Prostate gland (tissue), 2 donors: Measurements from ENCODE around the gene TTC38. TPM values are rescaled to one million over a fixed set of nuclear protein-coding genes. Genes with fewer than 3 reads are reported as not detected.

ENCODE experiments used
- DNase-seq: peaks from one replicate; pipeline ENCODE4 v3.0.0-alpha.2; 2019; ENCODE audit warnings: low spot score
- H3K27ac ChIP-seq, 2 donors: fragments of 200-600 bp; sonication (generic); 2 replicates each; pipeline ENCODE4 v1.5.1; 2017 to 2019
- H3K27me3 ChIP-seq: fragments of 200-600 bp; sonication (generic); replicated peaks from 2 replicates; pipeline ENCODE4 v1.5.1; 2019; ENCODE audit not compliant: insufficient read depth
- H3K36me3 ChIP-seq, 2 donors: fragments of 200-600 bp; sonication (generic); 1 replicate in 1 of 2; 2 replicates in 1 of 2; pipeline versions ENCODE4 v1.5.1 to v1.8.1; 2017 to 2019
- H3K4me1 ChIP-seq: fragments of 200-600 bp; sonication (generic); replicated peaks from 2 replicates; pipeline ENCODE4 v1.5.1; 2019
- H3K4me3 ChIP-seq, 2 donors: fragments of 200-600 bp; sonication (generic); 2 replicates each; pipeline ENCODE4 v1.5.1; 2017 to 2019
- H3K9me3 ChIP-seq: fragments of 200-600 bp; sonication (generic); 2 replicates; pipeline ENCODE4 v1.5.1; 2017
- POLR2A ChIP-seq: fragments of 450-650 bp; IDR thresholded peaks from one replicate; pipeline ENCODE4 v1.6.1; 2016; ENCODE audit warnings: antibody characterized with exemption, mild to moderate bottlenecking
- POLR2AphosphoS5 ChIP-seq: sonication (generic); formaldehyde crosslinking; IDR thresholded peaks from one replicate; pipeline ENCODE4 v1.6.1; 2017; ENCODE audit warnings: antibody characterized with exemption
- WGBS: methylation state at CpG from one replicate; pipeline ENCODE4 v1.1.5; 2018; 5-methylcytosine and 5-hydroxymethylcytosine counted together
- intact Hi-C: fragments of 100-400 bp; cut with DNase I; formaldehyde crosslinking; loops from one replicate; pipeline ENCODE4 v1.14.2; 2022
- total RNA-seq, 2 donors: library from RNA; depleted of rRNA; stranded (reverse); fragments of >200 nt; gene quantifications; one replicate each; pipeline ENCODE4 v1.1.0, GENCODE V29; 2016
- TF ChIP-seq, protein P1 (sequence below), 4 experiments: fragments of 200-600 bp in 2 of 4; fragments of 450-650 bp in 2 of 4; sonication (generic) in 2 of 4; IDR thresholded peaks; 1 replicate in 3 of 4; 2 replicates in 1 of 4; pipeline ENCODE4 v1.5.1; 2016 to 2019; ENCODE audit warnings: antibody characterized with exemption in 4 of 4, mild to moderate bottlenecking in 2 of 4, moderate library complexity in 2 of 4

TTC38 gene
- total RNA-seq, 2 donors from 2014 or later, result 47.6 to 115 TPM

DNA sequence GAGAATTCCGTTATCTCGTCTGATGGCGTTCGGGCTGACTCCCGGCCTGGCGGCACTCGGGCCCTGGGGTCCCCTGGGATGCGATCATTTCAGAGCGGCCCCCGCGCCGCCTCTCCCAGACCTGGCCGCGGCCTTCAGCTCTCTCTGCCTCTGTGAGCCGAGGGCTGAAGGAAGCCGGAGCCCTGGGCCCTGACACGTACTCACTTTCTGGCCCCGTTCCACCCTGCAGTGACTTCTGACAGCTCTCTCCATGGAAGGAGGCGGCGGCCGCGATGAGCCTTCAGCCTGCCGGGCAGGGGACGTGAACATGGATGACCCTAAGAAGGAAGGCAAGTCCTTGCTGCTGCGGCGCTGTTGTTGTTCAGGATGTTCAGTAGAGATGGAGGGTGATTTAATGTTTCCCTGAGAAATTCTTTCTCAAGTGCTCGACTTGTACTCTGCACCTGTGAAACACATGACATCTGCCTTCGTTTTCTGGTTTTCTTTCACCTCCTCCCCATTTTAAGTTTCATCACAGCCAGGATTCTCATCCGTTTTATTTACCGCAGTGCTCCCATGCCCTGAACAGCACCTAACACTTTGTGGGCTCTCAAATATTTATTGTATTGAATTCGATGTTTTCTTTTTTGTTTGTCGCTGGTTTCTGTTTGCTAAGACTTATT is 29.5 kb downstream of the TTC38 start:
- Histone ChIP-seq H3K36me3 (peaks cover 0 to 5% of the 10 kb centered on the region in 2 donors), H3K27me3 (no peaks in the 10 kb centered on the region), H3K9me3 (no peaks in the 10 kb centered on the region), H3K27ac (no peak overlapping the region), H3K4me3 (peak overlapping the region; percentile 33 to 35), H3K4me1 (no peaks in the 10 kb centered on the region)
- TF ChIP-seq, protein P1, sequence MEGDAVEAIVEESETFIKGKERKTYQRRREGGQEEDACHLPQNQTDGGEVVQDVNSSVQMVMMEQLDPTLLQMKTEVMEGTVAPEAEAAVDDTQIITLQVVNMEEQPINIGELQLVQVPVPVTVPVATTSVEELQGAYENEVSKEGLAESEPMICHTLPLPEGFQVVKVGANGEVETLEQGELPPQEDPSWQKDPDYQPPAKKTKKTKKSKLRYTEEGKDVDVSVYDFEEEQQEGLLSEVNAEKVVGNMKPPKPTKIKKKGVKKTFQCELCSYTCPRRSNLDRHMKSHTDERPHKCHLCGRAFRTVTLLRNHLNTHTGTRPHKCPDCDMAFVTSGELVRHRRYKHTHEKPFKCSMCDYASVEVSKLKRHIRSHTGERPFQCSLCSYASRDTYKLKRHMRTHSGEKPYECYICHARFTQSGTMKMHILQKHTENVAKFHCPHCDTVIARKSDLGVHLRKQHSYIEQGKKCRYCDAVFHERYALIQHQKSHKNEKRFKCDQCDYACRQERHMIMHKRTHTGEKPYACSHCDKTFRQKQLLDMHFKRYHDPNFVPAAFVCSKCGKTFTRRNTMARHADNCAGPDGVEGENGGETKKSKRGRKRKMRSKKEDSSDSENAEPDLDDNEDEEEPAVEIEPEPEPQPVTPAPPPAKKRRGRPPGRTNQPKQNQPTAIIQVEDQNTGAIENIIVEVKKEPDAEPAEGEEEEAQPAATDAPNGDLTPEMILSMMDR (IDR thresholded peaks at IDR 0.05), result no peak
- TF ChIP-seq POLR2A (no peak), POLR2AphosphoS5 (no peak)
- DNase-seq, result no peak
- WGBS, result 4% methylated on average over 30 of the region's 32 CpGs
- intact Hi-C loops, result loop anchor here (5.0 kb wide), 1 partner anchor 175 kb away; no protein-coding TSS in a partner anchor

DNA sequence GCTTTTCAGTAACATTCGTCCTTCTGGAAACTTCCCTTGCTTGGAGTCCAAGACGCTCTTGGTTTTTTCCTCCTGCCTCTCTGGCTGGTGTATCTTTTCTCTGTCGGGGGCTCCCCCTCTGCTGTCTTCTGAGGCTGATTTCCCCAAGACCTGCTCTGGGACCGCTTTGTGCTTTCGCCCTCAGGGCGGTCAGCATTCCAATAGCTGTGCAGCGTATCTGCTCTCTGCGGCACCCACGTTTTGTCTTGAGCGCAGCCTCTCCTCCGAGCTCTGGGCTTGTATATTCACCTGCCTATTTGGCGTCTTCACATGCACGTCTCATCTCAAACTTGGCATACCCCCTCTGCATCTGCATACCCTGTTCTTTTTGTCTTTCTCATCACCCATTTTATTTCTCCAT is 31.3 kb downstream of the TTC38 start:
- Histone ChIP-seq H3K9me3 (no peaks in the 10 kb centered on the region), H3K27ac (no peak overlapping the region), H3K36me3 (no peaks in the 10 kb centered on the region), H3K4me1 (no peaks in the 10 kb centered on the region), H3K4me3 (no peak overlapping the region), H3K27me3 (no peaks in the 10 kb centered on the region)
- 91% methylated on average over 13 of the region's 13 CpGs for WGBS
- no peak for DNase-seq
- intact Hi-C loops, result loop anchor here (5.0 kb wide), 1 partner anchor 177 kb away; no protein-coding TSS in a partner anchor
- TF ChIP-seq POLR2A, result no peak
- TF ChIP-seq, protein P1 (IDR thresholded peaks at IDR 0.05), result no peak
- TF ChIP-seq POLR2AphosphoS5, result no peak

DNA sequence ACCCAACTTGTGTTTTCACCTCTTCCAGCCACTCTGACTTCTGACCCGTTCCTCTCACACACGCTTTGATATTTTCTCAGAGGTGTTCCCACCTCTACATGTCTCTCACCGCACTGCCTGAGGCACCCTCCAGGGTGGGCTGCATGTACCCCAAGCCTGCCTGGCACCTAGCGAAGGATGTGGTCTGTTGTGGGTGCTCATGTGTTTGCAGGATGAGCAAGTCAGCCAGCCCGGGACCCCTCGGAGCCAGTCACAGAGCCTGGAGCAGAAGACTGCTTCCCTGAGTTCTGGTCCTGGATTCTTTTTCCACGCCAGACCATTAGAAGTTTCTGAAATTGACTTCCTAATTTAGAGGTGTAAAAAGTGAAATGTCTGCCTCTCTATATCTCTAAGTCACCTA is 32.7 kb downstream of the TTC38 start:
- no peaks in the 10 kb centered on the region for H3K4me1 ChIP-seq
- no peak overlapping the region for H3K4me3 ChIP-seq
- 100% methylated on average over 7 of the region's 7 CpGs for WGBS
- no peaks in the 10 kb centered on the region for H3K27me3 ChIP-seq
- H3K9me3 ChIP-seq, result no peaks in the 10 kb centered on the region
- DNase-seq, result no peak
- H3K27ac ChIP-seq, result no peak overlapping the region
- TF ChIP-seq POLR2AphosphoS5, result no peak
- TF ChIP-seq, protein P1 (IDR thresholded peaks at IDR 0.05), result no peak
- TF ChIP-seq POLR2A, result no peak
- intact Hi-C loops, result no loop called here
- no peaks in the 10 kb centered on the region for H3K36me3 ChIP-seq

DNA sequence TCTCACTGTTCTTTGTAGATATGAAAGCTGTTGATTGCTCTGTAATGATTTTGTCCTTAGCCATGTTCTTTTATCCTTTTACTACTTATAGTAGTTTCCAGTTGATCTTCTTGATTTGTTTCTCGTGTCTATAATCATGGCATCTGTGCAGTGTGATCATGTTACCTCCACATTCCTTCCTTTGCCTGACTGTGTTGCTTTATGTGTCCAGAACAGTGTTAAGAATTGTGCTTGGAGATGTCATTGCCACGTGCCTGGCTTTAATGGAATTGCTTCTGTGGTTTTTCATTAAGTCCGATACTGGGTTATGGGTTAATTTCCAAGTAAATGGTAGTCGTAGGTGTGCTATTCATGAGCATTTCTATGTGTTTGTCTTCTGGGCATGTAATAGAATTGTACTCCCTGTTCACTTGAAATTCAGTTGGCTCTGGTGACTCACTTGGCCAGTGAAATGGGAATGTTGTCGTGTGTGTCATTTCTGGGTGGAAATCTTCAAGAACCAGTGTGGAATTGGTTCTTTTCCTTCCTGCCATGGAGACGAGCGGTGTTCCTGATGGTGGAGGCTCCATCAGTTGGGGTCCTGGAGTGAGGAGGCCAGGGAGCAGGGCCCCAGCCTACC is 35.6 kb downstream of the TTC38 start:
- H3K4me1 ChIP-seq, result no peaks in the 10 kb centered on the region
- no peak overlapping the region for H3K27ac ChIP-seq
- H3K4me3 ChIP-seq, result no peak overlapping the region
- intact Hi-C loops, result no loop called here
- H3K9me3 ChIP-seq, result no peaks in the 10 kb centered on the region
- 84% methylated on average over 7 of the region's 7 CpGs for WGBS
- no peak for TF ChIP-seq POLR2AphosphoS5
- no peak for TF ChIP-seq POLR2A
- TF ChIP-seq, protein P1 (IDR thresholded peaks at IDR 0.05), result no peak
- no peak for DNase-seq
- H3K36me3 ChIP-seq, result no peaks in the 10 kb centered on the region
- no peaks in the 10 kb centered on the region for H3K27me3 ChIP-seq
